A549 (cell line): ENCODE results near the gene MAOB.

Experiments
- CHD2 ChIP-seq: fragments of 150-350 bp; IDR thresholded peaks from 2 replicates; pipeline ENCODE4 v1.6.1; 2014; ENCODE audit warnings: low read length; ENCODE audit not compliant: partially characterized antibody
- CTCF ChIP-seq: fragments of >200 bp; sonication (Bioruptor Twin); formaldehyde crosslinking; IDR thresholded peaks from 3 replicates; pipeline ENCODE4 v1.5.1; 2016
- ELK1 ChIP-seq: fragments of 150-350 bp; IDR thresholded peaks from 2 replicates; pipeline ENCODE4 v1.6.1; 2014; ENCODE audit warnings: low read depth, mild to moderate bottlenecking, low read length
- EP300 ChIP-seq, 2 experiments: fragments of >200 bp; sonication (Bioruptor Twin); formaldehyde crosslinking; IDR thresholded peaks; 2 replicates in 1 of 2; 3 replicates in 1 of 2; pipeline ENCODE4 v1.6.1; 2016 to 2017
- FOSL2 ChIP-seq, 2 experiments: fragments of 450-650 bp in 1 of 2; fragments of >200 bp in 1 of 2; sonication (Bioruptor Twin) in 1 of 2; formaldehyde crosslinking; IDR thresholded peaks; 2 replicates each; pipeline versions ENCODE4 v1.5.0 to v1.6.1; 2016 to 2020; ENCODE audit warnings: mild to moderate bottlenecking in 1 of 2, moderate library complexity in 1 of 2
- JUN ChIP-seq, 2 experiments: fragments of >200 bp; sonication (Bioruptor Twin); formaldehyde crosslinking; IDR thresholded peaks; 2 replicates in 1 of 2; 3 replicates in 1 of 2; pipeline ENCODE4 v1.6.1; 2016 to 2017
- KDM5A ChIP-seq: fragments of 200-600 bp; sonication (generic); IDR thresholded peaks from 2 replicates; pipeline ENCODE4 v1.6.1; 2016; ENCODE audit warnings: antibody characterized with exemption, mild to moderate bottlenecking
- RAD21 ChIP-seq, 2 experiments: fragments of >200 bp in 1 of 2; sonication (Bioruptor Twin) in 1 of 2; formaldehyde crosslinking in 1 of 2; IDR thresholded peaks in 1 of 2; conservative IDR thresholded peaks in 1 of 2; 2 replicates in 1 of 2; 3 replicates in 1 of 2; pipeline ENCODE4 v1.6.1; 2012 to 2018; ENCODE audit warnings: inconsistent platforms in 1 of 2
- SMC3 ChIP-seq: fragments of >200 bp; sonication (Bioruptor Twin); formaldehyde crosslinking; IDR thresholded peaks from 3 replicates; pipeline ENCODE4 v1.6.1; 2018; ENCODE audit warnings: inconsistent platforms

- TF ChIP-seq CTCF (no peak), ELK1 (no peak), FOSL2 (IDR thresholded peaks at IDR 0.05) (no peak), FOSL2 (CRISPR knock-in tag; IDR thresholded peaks at IDR 0.05) (no peak), SMC3 (no peak), JUN (IDR thresholded peaks at IDR 0.05) (no peak), CHD2 (no peak), RAD21 (conservative IDR thresholded peaks at IDR 0.05 in 1 of 2, IDR thresholded peaks at IDR 0.05 in 1 of 2) (no peak), KDM5A (no peak), EP300 (IDR thresholded peaks at IDR 0.05) (no peak)
These were observed 54.5 kb downstream of the MAOB start for GRCh38 chrX:43827791-43828190.
